LNCaP clone FGC (cell line): Measurements from ENCODE around the gene GUK1.

Source experiments
- DNase-seq: peaks from one replicate; pipeline ENCODE4 v3.0.0-alpha.2; 2011; ENCODE audit warnings: low read depth
- H3K4me3 ChIP-seq: 2 replicates; pipeline ENCODE4 v1.5.1; 2011; ENCODE audit warnings: mild to moderate bottlenecking, low read depth, low read length, control low read depth
- CTCF ChIP-seq: IDR thresholded peaks from 2 replicates; pipeline ENCODE4 v1.5.1; 2012; ENCODE audit warnings: mild to moderate bottlenecking; ENCODE audit not compliant: control insufficient read depth, insufficient read depth; ENCODE audit errors: extremely low read depth

Gene GUK1

GRCh38 chr1:228105270-228105995 lies 34.6 kb upstream of the GUK1 start:
- no peak overlapping the region for H3K4me3 ChIP-seq
- TF ChIP-seq CTCF = no peak
- no peak for DNase-seq

GRCh38 chr1:228105996-228106799 lies 33.9 kb upstream of the GUK1 start:
- no peak for DNase-seq
- no peak for TF ChIP-seq CTCF

GRCh38 chr1:228106800-228107054 lies 33.4 kb upstream of the GUK1 start:
- no peak for TF ChIP-seq CTCF
- H3K4me3 ChIP-seq = no peak overlapping the region
- no peak for DNase-seq

More at GRCh38 chr1:228105996-228106799, 33.9 kb upstream of the GUK1 start:
- H3K4me3 ChIP-seq = no peak overlapping the region

GRCh38 chr1:228107636-228108035 lies 32.4 kb upstream of the GUK1 start:
- peak overlapping the region; percentile 99 for H3K4me3 ChIP-seq
- no peak for TF ChIP-seq CTCF
- DNase-seq = no peak

GRCh38 chr1:228108055-228108690 lies 31.9 kb upstream of the GUK1 start:
- no peak for DNase-seq
- TF ChIP-seq CTCF = no peak
- H3K4me3 ChIP-seq = peak overlapping the region; percentile 99

GRCh38 chr1:228108742-228109072 lies 31.4 kb upstream of the GUK1 start:
- peak overlapping the region; percentile 99 for H3K4me3 ChIP-seq
- no peak for TF ChIP-seq CTCF
- no peak for DNase-seq
